GM19043 (cell line): ENCODE measurements around the gene TAGLN.
"Not testable (repeated sequence)": the region's sequence is repeated elsewhere in the genome, so short reads cannot be mapped to it uniquely, and the experiment has no call there.

Experiments used
- ATAC-seq: cut with Tn5 transposase; IDR thresholded peaks from one replicate; pipeline ENCODE4 v1.9.1; 2021; ENCODE audit warnings: low read depth; ENCODE audit not compliant: unreplicated experiment

The TAGLN gene

GRCh38 chr11:117195258-117195657, 3.9 kb upstream of the TAGLN start:
- no peak for ATAC-seq

GRCh38 chr11:117195761-117196160, 3.4 kb upstream of the TAGLN start:
- no peak for ATAC-seq

GRCh38 chr11:117197006-117197405, 2.2 kb upstream of the TAGLN start:
- ATAC-seq, result no peak

GRCh38 chr11:117197516-117198456, 1.4 kb upstream of the TAGLN start:
- ATAC-seq, result no peak

- ATAC-seq, result no peak
Observed at GRCh38 chr11:117198613-117199012, 557 bp upstream of the TAGLN start.

- no peak for ATAC-seq
Observed at GRCh38 chr11:117199916-117200812, 994 bp downstream of the TAGLN start.

GRCh38 chr11:117200813-117201657, 1.9 kb downstream of the TAGLN start:
- ATAC-seq, result no peak

GRCh38 chr11:117201658-117202305, 2.6 kb downstream of the TAGLN start:
- no peak for ATAC-seq

- no peak for ATAC-seq
Observed at GRCh38 chr11:117202386-117203068, 3.4 kb downstream of the TAGLN start.

GRCh38 chr11:117203069-117203407, 3.9 kb downstream of the TAGLN start:
- ATAC-seq, result no peak

GRCh38 chr11:117204283-117205080, 5.3 kb downstream of the TAGLN start:
- ATAC-seq, result no peak

GRCh38 chr11:117205211-117205818, 6.1 kb downstream of the TAGLN start:
- no peak for ATAC-seq

- not testable (repeated sequence) for ATAC-seq
Observed at GRCh38 chr11:117206111-117206510, 6.9 kb downstream of the TAGLN start.

- not testable (repeated sequence) for ATAC-seq
Observed at GRCh38 chr11:117206859-117207258, 7.7 kb downstream of the TAGLN start.

GRCh38 chr11:117207481-117207880, 8.3 kb downstream of the TAGLN start:
- not testable (repeated sequence) for ATAC-seq

GRCh38 chr11:117208710-117209109, 9.5 kb downstream of the TAGLN start:
- not testable (repeated sequence) for ATAC-seq

- not testable (repeated sequence) for ATAC-seq
Observed at GRCh38 chr11:117209351-117210125, 10.4 kb downstream of the TAGLN start.
